Esophagus squamous epithelium (tissue), 4 donors: ENCODE results near the gene ATMIN.

Experiments
- POLR2A ChIP-seq, 4 donors: fragments of 450-650 bp; IDR thresholded peaks; one replicate each; pipeline ENCODE4 v1.6.1; 2017; ENCODE audit warnings: antibody characterized with exemption in 4 of 4, mild to moderate bottlenecking in 4 of 4, moderate library complexity in 3 of 4
- TF ChIP-seq, protein P1 (sequence below), 6 experiments: fragments of 450-650 bp in 4 of 6; fragments of 200-600 bp in 2 of 6; sonication (generic) in 2 of 6; IDR thresholded peaks; one replicate each; pipeline ENCODE4 v1.5.1; 2016 to 2019; ENCODE audit warnings: antibody characterized with exemption in 6 of 6, mild to moderate bottlenecking in 4 of 6, moderate library complexity in 4 of 6

- TF ChIP-seq POLR2A (IDR thresholded peaks at IDR 0.05): no peak
- TF ChIP-seq, protein P1, sequence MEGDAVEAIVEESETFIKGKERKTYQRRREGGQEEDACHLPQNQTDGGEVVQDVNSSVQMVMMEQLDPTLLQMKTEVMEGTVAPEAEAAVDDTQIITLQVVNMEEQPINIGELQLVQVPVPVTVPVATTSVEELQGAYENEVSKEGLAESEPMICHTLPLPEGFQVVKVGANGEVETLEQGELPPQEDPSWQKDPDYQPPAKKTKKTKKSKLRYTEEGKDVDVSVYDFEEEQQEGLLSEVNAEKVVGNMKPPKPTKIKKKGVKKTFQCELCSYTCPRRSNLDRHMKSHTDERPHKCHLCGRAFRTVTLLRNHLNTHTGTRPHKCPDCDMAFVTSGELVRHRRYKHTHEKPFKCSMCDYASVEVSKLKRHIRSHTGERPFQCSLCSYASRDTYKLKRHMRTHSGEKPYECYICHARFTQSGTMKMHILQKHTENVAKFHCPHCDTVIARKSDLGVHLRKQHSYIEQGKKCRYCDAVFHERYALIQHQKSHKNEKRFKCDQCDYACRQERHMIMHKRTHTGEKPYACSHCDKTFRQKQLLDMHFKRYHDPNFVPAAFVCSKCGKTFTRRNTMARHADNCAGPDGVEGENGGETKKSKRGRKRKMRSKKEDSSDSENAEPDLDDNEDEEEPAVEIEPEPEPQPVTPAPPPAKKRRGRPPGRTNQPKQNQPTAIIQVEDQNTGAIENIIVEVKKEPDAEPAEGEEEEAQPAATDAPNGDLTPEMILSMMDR (IDR thresholded peaks at IDR 0.05): no peak
Measured at GRCh38 chr16:80997139-80997798, 38.4 kb upstream of the ATMIN start.
